Testis (tissue), 3 donors: ENCODE measurements around the gene CD44. TPM values are rescaled to one million over a fixed set of nuclear protein-coding genes. Genes with fewer than 3 reads are reported as not detected.

Source experiments
- DNase-seq: peaks from one replicate; pipeline ENCODE4 v3.0.0-alpha.2; 2019
- H3K27ac ChIP-seq, 2 donors: fragments of 200-600 bp; sonication (generic); one replicate each; pipeline ENCODE4 v1.5.1; 2019
- H3K27me3 ChIP-seq: fragments of 200-600 bp; sonication (generic); one replicate; pipeline ENCODE4 v1.5.1; 2019
- H3K36me3 ChIP-seq: fragments of 200-600 bp; sonication (generic); one replicate; pipeline ENCODE4 v1.5.1; 2017; ENCODE audit warnings: low read depth; ENCODE audit errors: missing control alignments
- H3K4me1 ChIP-seq: fragments of 200-600 bp; sonication (generic); one replicate; pipeline ENCODE4 v1.5.1; 2019
- H3K4me3 ChIP-seq, 2 donors: fragments of 200-600 bp; sonication (generic); one replicate each; pipeline ENCODE4 v1.5.1; 2017 to 2019
- H3K9me3 ChIP-seq: fragments of 200-600 bp; sonication (generic); one replicate; pipeline ENCODE4 v1.5.1; 2017
- CTCF ChIP-seq, 3 experiments: fragments of 450-650 bp in 2 of 3; fragments of 200-600 bp in 1 of 3; sonication (generic) in 1 of 3; IDR thresholded peaks; one replicate each; pipeline ENCODE4 v1.5.1; 2016 to 2019; ENCODE audit warnings: antibody characterized with exemption in 3 of 3, mild to moderate bottlenecking in 2 of 3, moderate library complexity in 1 of 3
- POLR2A ChIP-seq: fragments of 450-650 bp; IDR thresholded peaks from one replicate; pipeline ENCODE4 v1.6.1; 2017; ENCODE audit warnings: antibody characterized with exemption, mild to moderate bottlenecking, moderate library complexity
- WGBS, 2 donors: methylation state at CpG; one replicate each; pipeline ENCODE4 v1.1.5; 2018; 5-methylcytosine and 5-hydroxymethylcytosine counted together
- intact Hi-C: fragments of 100-400 bp; cut with DNase I; formaldehyde crosslinking; loops from one replicate; pipeline ENCODE4 v1.15.1; 2023; ENCODE audit warnings: low total_unique reads
- polyA plus RNA-seq: library from polyadenylated mRNA; stranded (reverse); fragments of 350-450 nt; fragmentation: Illumina TruSeq; extraction: RNeasy Lipid Tissue Mini Kit (QIAGEN cat#74804); gene quantifications from one replicate; pipeline ENCODE4 v1.2.3, GENCODE V29; 2014; ENCODE audit warnings: low read depth, low replicate concordance; ENCODE audit not compliant: insufficient read depth
- total RNA-seq, 2 donors: library from RNA; depleted of rRNA; stranded (reverse); fragments of >200 nt; gene quantifications; one replicate each; pipeline ENCODE4 v1.2.3, GENCODE V29; 2016

Gene CD44
- total and polyA plus RNA-seq, 3 donors from 2014 or later, result 4.0 to 44.5 (median 13.4) TPM

DNA sequence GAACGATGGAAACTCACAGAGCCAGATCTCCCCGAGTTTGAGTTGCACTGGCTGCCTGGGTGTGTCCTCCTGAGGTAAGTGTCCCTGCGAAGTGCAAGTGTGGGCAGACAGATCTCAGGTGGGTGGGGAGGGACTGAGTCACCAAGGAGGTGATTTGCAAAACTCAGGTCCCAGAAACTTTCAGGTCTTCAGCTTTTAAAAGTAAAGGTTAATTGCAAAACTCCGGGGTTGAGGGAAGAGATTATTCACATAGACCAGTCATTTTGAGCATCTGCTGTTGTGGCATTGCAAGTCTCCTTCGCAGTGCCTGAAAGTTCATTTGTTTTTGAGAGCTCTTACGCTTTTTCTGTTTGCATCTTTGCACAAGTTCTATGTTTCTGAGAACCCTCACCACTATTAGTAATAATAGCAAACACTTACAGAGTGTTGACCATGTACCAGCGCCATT, 7.1 kb downstream of the CD44 start:
- Histone ChIP-seq H3K27ac (no peak overlapping the region), H3K9me3 (no peaks in the 10 kb centered on the region), H3K27me3 (no peaks in the 10 kb centered on the region), H3K4me1 (no peaks in the 10 kb centered on the region), H3K4me3 (no peak overlapping the region), H3K36me3 (no peaks in the 10 kb centered on the region)
- 82 to 88% methylated on average over 7 of the region's 7 CpGs for WGBS, 2 donors
- DNase-seq, result no peak
- TF ChIP-seq CTCF (IDR thresholded peaks at IDR 0.05) (no peak), POLR2A (no peak)
- intact Hi-C loops, result no loop called here

DNA sequence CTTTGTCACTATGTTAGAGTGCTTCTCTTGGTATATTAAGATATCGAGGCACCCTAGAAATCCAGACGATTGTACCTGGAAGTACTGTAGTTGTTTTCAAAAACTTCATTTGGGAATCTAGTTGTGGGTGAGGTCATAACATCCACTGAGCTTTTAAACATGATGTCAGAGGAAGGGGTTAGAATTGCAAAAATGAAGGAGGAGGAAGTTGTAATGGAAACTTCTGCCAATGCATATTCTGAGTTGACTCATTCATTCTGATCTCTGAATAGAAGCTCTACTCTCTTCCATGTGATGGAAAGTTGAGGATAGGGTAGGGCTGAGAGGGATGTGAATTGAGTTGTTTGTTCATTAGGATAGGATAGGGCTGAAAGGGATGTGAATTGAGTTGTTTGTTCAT, 7.7 kb downstream of the CD44 start:
- Histone ChIP-seq H3K27me3 (no peaks in the 10 kb centered on the region), H3K4me1 (no peaks in the 10 kb centered on the region), H3K4me3 (no peak overlapping the region), H3K9me3 (no peaks in the 10 kb centered on the region), H3K36me3 (no peaks in the 10 kb centered on the region), H3K27ac (no peak overlapping the region)
- TF ChIP-seq POLR2A (no peak), CTCF (IDR thresholded peaks at IDR 0.05) (no peak)
- 93 to 98% methylated on average over 2 of the region's 2 CpGs for WGBS, 2 donors
- intact Hi-C loops, result no loop called here
- DNase-seq, result no peak

DNA sequence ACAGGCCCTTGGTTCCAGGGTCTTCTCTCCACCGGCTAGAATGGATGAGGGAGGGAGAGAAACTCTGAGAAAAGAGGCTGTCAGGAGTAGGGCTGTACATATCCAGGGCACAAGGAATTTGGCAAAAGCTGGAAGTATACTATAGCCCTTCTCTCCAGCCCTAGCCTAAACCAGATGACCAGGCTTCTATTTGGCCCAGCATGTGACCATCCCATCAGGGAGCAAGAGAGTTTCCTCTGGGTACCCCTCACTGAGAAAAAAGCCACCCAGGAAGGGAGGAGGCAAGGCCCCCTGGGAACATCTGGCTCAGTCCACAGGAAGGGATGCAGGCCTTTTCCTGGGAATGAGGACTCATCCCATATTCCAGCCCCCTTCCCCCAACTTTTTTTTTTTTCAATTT, 8.3 kb downstream of the CD44 start:
- TF ChIP-seq POLR2A, result no peak
- no peak for TF ChIP-seq CTCF (IDR thresholded peaks at IDR 0.05)
- no peak overlapping the region for H3K4me3 ChIP-seq
- no peak for DNase-seq
- intact Hi-C loops, result no loop called here
- H3K27me3 ChIP-seq, result no peaks in the 10 kb centered on the region
- no peaks in the 10 kb centered on the region for H3K36me3 ChIP-seq
- 65 to 83% methylated on average over 1 of the region's 1 CpG for WGBS, 2 donors
- no peaks in the 10 kb centered on the region for H3K9me3 ChIP-seq
- no peak overlapping the region for H3K27ac ChIP-seq
- H3K4me1 ChIP-seq, result no peaks in the 10 kb centered on the region

DNA sequence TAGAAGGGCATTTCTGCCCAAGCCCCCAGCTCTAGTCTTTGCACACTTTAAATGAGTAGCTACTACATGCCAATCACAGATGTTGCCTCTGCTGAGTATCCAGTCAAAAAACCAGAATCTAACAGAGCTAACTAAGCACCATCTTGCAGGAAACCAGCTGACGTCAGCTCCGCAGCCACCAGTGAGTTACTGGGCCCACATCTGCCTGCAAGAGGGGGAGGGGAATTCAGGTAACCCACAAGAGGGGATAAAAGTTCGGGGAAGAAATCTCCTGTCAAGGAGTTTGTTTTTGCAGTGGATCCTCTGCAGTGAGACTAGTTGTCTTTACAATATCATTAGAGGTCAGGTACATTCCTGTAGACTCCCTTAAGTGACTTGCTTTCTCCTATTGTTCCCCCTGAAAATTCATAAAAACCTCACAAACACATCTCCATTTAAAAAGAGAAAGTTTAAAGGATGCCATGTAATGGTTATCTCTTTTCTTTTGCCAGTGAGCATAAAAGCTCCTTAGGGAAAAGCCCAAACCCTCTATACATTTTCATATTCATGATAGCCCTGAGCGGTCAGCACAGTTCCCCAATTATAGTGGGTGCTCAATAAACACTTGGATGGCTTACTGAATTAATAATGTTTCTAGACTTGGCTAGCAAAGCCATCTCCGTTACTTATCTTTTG, 9.3 kb downstream of the CD44 start:
- intact Hi-C loops, result no loop called here
- Histone ChIP-seq H3K4me3 (no peak overlapping the region), H3K36me3 (no peaks in the 10 kb centered on the region), H3K27ac (no peak overlapping the region), H3K27me3 (no peaks in the 10 kb centered on the region), H3K4me1 (no peaks in the 10 kb centered on the region), H3K9me3 (no peaks in the 10 kb centered on the region)
- DNase-seq, result no peak
- TF ChIP-seq POLR2A (no peak), CTCF (IDR thresholded peaks at IDR 0.05) (no peak)
- 90 to 91% methylated on average over 5 of the region's 5 CpGs for WGBS, 2 donors

DNA sequence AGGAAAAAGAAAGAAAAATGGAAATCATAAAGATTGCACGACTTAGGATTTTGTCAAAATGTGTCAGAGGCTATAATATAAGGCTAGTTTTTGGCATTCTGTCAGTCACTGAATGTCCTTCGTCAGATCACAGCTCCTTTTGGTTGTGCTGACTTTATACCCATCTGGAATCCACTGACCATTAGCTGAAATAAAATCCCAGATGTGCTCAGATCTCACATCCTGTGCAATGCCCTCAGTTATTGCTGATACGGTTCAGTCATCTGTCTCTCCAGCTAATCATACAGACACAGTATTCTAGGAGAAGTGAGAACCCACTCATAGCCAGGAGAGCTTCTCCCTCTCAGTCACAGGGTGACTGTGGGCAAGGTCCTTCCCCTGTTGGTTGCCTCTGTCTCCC, 11.5 kb downstream of the CD44 start:
- intact Hi-C loops, result no loop called here
- TF ChIP-seq POLR2A (no peak), CTCF (IDR thresholded peaks at IDR 0.05) (no peak)
- Histone ChIP-seq H3K27me3 (no peaks in the 10 kb centered on the region), H3K4me3 (no peak overlapping the region), H3K36me3 (no peaks in the 10 kb centered on the region), H3K9me3 (no peaks in the 10 kb centered on the region), H3K27ac (no peak overlapping the region), H3K4me1 (no peaks in the 10 kb centered on the region)
- DNase-seq, result no peak
- 80 to 90% methylated on average over 3 of the region's 3 CpGs for WGBS, 2 donors
